ENCODE data around the gene PCIF1.

- TF ChIP-seq YY1 (IDR thresholded peaks at IDR 0.05; ENCODE audit: insufficient read depth, insufficient read length) (no peak), SUZ12 (IDR thresholded peaks at IDR 0.05; ENCODE audit: extremely low read depth, insufficient read depth, insufficient read length) (no peak), ZNF274 (IDR thresholded peaks at IDR 0.05; ENCODE audit: low read depth, low read length) (no peak)
Observed at GRCh38 chr20:45991616-45992015, 57.1 kb downstream of the PCIF1 start.
